C4-2B (cell line): ENCODE results near the gene NCOA1.
A peak's percentile ranks its signal among the peaks of the same experiment; 100 is the strongest.

Experiments used
- H3K27ac ChIP-seq: fragments of 450-650 bp; 2 replicates; pipeline ENCODE4 v1.5.1; 2017
- ZFX ChIP-seq: fragments of 450-650 bp; IDR thresholded peaks from 2 replicates; pipeline ENCODE4 v1.6.1; 2017
- TF ChIP-seq, protein P1 (sequence below): fragments of 450-650 bp; conservative IDR thresholded peaks from 2 replicates; pipeline ENCODE4 v1.5.1; 2017; ENCODE audit warnings: mild to moderate bottlenecking

The NCOA1 gene

DNA sequence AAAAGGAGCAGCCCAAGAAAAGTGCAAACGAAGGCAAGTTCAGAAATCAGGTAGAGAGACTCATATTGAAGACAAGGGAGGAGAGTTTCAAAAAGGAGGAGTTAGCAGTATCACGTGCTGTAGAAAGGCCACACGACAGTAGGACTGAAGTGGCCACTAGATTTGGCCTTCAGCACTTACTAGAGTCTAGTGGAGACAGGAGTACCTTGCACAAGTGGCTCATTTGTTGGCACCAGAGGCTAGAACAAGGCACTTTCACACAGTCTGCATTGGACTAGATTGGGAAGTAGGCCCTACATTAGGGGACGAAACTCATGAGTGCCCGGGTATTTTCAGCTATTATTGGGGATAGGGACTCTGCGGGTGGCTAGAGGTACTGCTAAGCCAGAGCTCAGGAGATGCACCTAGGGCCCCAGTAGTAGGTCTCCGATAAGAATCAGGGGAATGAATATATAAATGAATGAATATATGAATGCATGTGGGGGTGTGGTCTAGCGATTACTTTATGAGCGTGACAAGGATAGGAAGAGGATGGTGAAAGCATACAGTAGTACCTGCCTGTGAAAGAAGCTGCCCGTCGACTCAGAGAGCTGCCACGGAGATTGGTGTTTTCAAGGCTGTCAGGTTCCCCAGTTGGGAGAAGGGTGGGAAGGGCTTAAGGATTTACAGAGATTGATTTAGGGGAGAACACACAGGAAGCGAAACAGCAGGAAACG is 1.4 kb upstream of the NCOA1 start:
- no peak for TF ChIP-seq ZFX
- TF ChIP-seq, protein P1, sequence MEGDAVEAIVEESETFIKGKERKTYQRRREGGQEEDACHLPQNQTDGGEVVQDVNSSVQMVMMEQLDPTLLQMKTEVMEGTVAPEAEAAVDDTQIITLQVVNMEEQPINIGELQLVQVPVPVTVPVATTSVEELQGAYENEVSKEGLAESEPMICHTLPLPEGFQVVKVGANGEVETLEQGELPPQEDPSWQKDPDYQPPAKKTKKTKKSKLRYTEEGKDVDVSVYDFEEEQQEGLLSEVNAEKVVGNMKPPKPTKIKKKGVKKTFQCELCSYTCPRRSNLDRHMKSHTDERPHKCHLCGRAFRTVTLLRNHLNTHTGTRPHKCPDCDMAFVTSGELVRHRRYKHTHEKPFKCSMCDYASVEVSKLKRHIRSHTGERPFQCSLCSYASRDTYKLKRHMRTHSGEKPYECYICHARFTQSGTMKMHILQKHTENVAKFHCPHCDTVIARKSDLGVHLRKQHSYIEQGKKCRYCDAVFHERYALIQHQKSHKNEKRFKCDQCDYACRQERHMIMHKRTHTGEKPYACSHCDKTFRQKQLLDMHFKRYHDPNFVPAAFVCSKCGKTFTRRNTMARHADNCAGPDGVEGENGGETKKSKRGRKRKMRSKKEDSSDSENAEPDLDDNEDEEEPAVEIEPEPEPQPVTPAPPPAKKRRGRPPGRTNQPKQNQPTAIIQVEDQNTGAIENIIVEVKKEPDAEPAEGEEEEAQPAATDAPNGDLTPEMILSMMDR: no peak
- H3K27ac ChIP-seq: peak overlapping the region; percentile 82

DNA sequence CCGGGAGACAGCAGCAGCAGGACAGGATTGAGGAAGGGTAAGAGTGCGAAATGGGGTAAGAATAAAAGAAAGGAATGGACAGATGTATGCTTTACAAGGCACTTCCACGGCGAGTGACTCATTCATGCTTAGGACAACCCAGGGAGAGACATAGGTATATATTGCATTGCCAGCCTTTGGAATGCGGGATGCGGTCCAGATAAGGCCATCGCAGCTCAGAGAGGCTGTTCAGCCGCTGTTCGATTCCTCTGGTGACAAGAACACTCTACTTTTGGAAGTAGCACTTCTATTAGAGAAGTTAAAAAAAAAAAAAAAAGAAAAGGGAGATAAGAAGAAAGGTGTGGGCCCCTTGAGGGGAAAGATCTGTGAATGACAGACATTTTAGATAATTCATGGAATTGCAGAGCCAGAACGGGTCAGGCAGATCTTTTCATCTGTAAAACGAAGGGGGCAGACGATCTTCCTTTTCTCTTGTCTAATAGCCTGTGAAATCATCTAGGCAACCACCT is 819 bp upstream of the NCOA1 start:
- H3K27ac ChIP-seq: peak overlapping the region; percentile 82
- no peak for TF ChIP-seq ZFX
- TF ChIP-seq, protein P1: no peak

DNA sequence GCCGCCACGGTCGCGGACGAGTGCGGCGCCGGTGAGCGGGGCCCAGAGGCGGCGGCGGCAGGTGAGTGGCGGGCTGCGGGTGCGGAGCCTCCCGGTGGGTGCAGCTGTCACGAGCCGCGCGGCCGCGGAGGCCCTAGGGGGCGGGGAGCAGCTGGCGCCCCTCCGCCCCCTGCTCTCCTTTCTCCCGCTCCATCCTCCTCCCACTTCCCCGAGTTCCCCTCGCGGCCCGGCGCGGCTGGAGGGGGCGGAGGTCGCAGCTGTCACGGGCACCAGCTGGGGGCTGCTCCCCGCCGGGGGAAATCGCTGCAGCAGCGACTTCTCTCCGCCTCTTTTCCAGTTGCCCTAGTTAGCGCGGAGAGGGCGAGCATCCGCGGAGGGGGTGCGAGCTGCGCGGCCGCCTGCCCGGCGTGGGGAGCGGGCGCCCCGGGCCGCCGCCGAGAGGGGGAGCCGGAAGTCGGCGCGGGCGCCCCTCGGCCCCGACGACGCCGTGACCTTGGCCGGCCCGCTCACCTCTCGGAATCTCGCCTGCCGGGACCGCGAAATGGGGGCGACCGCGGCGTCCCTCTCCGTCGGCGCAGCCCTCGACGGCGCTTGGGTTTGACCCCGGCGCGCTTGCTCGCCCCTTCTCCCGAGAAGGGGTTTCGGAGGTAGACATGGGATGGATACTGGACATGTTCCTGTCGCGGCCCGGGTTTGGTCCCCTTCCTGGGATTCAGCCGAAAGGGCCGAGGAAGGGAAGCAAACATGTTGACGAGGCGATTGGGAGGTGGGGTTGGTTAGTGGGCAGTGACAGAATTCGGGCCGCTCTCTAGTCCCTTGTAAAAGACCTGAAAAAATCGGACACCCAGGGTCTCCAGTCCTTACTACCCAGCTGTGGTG is 727 bp downstream of the NCOA1 start:
- TF ChIP-seq ZFX: peak; percentile 19
- TF ChIP-seq, protein P1: no peak
- peak overlapping the region; percentile 82 for H3K27ac ChIP-seq

DNA sequence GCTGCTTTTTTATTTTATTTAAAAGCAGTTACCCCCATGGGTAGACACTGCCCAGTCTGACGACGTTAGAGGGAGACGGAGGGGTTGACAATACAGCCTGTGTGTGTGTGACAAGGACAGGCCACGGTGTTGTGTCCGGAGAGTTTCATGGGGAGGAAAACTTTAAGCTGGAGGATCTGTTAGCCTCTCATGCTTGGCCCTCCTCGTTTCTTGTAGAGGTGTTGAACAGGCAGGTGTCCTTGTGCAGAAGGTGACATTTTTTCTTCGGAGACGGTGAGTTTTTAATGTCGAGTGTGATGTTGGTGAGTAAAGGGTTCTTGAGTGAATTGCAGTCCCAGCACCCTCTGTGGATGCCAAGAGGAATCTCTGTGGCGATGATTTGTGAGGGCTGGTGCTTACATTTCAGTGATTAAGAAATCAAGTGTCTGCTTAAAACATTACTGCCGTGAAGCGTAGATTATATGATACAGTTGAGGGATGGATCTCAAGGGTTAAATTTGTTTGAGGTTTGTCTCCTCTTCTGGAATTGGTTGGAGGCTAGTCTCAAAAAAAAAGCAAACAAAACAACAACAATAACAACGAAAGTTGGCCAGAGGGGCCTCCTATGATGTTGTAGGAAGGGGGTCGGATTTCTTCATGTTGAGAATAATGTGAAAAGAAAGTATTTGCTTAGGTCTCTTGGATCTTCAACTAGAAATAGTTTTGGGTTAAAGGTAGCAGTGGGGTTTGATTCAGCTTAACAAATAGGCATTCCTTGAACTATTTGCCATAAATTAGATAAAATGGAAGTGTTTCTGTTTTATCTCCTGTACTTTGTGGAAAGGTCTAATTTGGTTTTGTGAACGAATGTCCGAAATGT is 1.6 kb downstream of the NCOA1 start:
- TF ChIP-seq ZFX: no peak
- TF ChIP-seq, protein P1: no peak
- peak overlapping the region; percentile 82 for H3K27ac ChIP-seq

DNA sequence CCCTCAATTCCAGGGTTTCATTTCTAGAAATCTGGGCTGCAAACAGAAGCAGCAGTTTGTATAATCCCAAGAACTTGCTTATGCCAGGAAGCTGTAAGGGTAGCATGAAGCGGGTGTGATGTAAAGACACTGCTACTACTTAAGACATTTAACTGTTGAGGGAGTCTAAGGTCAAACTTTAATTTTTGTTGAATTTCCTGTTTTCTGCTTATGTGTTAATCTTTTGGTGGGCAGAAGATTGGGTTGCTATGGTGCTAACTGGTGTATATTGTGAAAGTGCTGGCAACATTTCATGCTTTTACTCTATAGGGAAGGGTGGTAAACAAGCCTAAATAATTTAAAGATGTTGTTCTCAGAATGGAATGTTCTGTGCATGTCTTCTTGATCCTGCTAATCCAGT is 2.7 kb downstream of the NCOA1 start:
- TF ChIP-seq, protein P1: no peak
- no peak for TF ChIP-seq ZFX
- no peak overlapping the region for H3K27ac ChIP-seq

DNA sequence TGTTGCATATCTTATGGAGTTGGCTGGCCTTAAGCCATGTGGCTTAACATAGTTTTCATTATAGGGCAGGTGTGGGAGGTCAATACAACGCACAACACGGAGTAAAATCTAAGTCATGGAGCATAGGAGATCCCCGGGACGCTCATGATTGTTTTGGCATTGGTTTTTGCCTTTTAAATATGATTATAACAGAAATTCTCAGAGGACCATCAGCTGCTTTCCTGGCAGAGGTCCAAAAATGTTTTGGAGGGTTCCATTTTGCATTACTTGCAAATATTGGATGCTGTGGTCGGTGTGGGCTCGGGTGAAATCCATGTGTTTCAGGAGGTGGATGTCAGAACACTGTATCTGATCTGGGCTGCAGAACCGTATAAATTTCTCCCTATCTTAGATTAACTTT is 3.4 kb downstream of the NCOA1 start:
- TF ChIP-seq ZFX: no peak
- TF ChIP-seq, protein P1: no peak
- no peak overlapping the region for H3K27ac ChIP-seq
